RWPE2 (cell line): ENCODE results near the gene DDX28.

ENCODE experiments used
- ATAC-seq: fragments of 200-7000 bp; cut with Tn5 transposase; 3 replicates; pipeline ENCODE4 v1.9.1; 2021; ENCODE audit warnings: low read depth
- DNase-seq: peaks from one replicate; pipeline ENCODE4 v3.0.0-alpha.2; 2020; ENCODE audit warnings: low spot score
- H3K27ac ChIP-seq: fragments of 450-650 bp; 2 replicates; pipeline ENCODE4 v1.5.1; 2017; ENCODE audit warnings: mild to moderate bottlenecking; ENCODE audit not compliant: poor library complexity, severe bottlenecking
- H3K27me3 ChIP-seq: fragments of 250-450 bp; sonication (Bioruptor Pico); 2 replicates; pipeline ENCODE4 v1.5.1; 2021; ENCODE audit warnings: mild to moderate bottlenecking, moderate library complexity; ENCODE audit not compliant: insufficient read depth, poor library complexity, severe bottlenecking
- H3K36me3 ChIP-seq: fragments of 250-450 bp; sonication (Bioruptor Pico); 2 replicates; pipeline ENCODE4 v1.5.1; 2020; ENCODE audit warnings: low read depth, mild to moderate bottlenecking, moderate library complexity
- H3K4me1 ChIP-seq: fragments of 250-450 bp; sonication (Bioruptor Pico); 2 replicates; pipeline ENCODE4 v1.5.1; 2021; ENCODE audit warnings: mild to moderate bottlenecking, moderate library complexity; ENCODE audit not compliant: insufficient read depth, poor library complexity, severe bottlenecking
- H3K4me3 ChIP-seq: fragments of 250-450 bp; sonication (Bioruptor Pico); 2 replicates; pipeline ENCODE4 v1.5.1; 2021; ENCODE audit warnings: mild to moderate bottlenecking, moderate library complexity; ENCODE audit not compliant: severe bottlenecking
- H3K9me3 ChIP-seq: fragments of 250-450 bp; sonication (Bioruptor Pico); 2 replicates; pipeline ENCODE4 v1.5.1; 2021; ENCODE audit warnings: mild to moderate bottlenecking, moderate library complexity; ENCODE audit not compliant: severe bottlenecking
- CTCF ChIP-seq: fragments of 450-650 bp; IDR thresholded peaks from one replicate; pipeline ENCODE4 v1.5.1; 2017; ENCODE audit warnings: mild to moderate bottlenecking, moderate library complexity; ENCODE audit not compliant: poor library complexity, severe bottlenecking

Gene DDX28

GRCh38 chr16:68028996-68029395, 6.0 kb upstream of the DDX28 start:
- Histone ChIP-seq H3K4me3 (no peak overlapping the region), H3K27me3 (no peaks in the 10 kb centered on the region), H3K36me3 (peaks cover 47% of the 10 kb centered on the region), H3K4me1 (peaks cover 12% of the 10 kb centered on the region), H3K27ac (no peak overlapping the region), H3K9me3 (no peaks in the 10 kb centered on the region)
- DNase-seq (no peak), ATAC-seq (no peak)
- no peak for TF ChIP-seq CTCF

GRCh38 chr16:68022278-68022727, 729 bp downstream of the DDX28 start:
- no peak for TF ChIP-seq CTCF
- no peak for DNase-seq
- peak; percentile 6; the same call in 1 of the 3 replicates for ATAC-seq
- Histone ChIP-seq H3K4me1 (peaks cover 8% of the 10 kb centered on the region), H3K27me3 (no peaks in the 10 kb centered on the region), H3K9me3 (no peaks in the 10 kb centered on the region), H3K27ac (peak overlapping the region; percentile 41), H3K4me3 (peak overlapping the region; percentile 87), H3K36me3 (peaks cover 31% of the 10 kb centered on the region)

GRCh38 chr16:68021490-68021889, 1.5 kb downstream of the DDX28 start:
- TF ChIP-seq CTCF, result no peak
- H3K4me3 ChIP-seq, result no peak overlapping the region
- no peak for ATAC-seq

GRCh38 chr16:68019167-68019680, 3.8 kb downstream of the DDX28 start:
- peaks cover 6% of the 10 kb centered on the region for H3K4me1 ChIP-seq
- H3K27me3 ChIP-seq, result no peaks in the 10 kb centered on the region
- H3K4me3 ChIP-seq, result no peak overlapping the region
- ATAC-seq (no peak), DNase-seq (no peak)
- H3K27ac ChIP-seq, result no peak overlapping the region
- H3K36me3 ChIP-seq, result peaks cover 12% of the 10 kb centered on the region
- TF ChIP-seq CTCF, result no peak
- H3K9me3 ChIP-seq, result no peaks in the 10 kb centered on the region

More at GRCh38 chr16:68021490-68021889, 1.5 kb downstream of the DDX28 start:
- no peak for DNase-seq
- Histone ChIP-seq H3K27ac (no peak overlapping the region), H3K36me3 (peaks cover 25% of the 10 kb centered on the region), H3K9me3 (no peaks in the 10 kb centered on the region), H3K27me3 (no peaks in the 10 kb centered on the region), H3K4me1 (peaks cover 8% of the 10 kb centered on the region)

- no peaks in the 10 kb centered on the region for H3K9me3 ChIP-seq
- TF ChIP-seq CTCF, result no peak
- no peak within 1 kb of the TSS for H3K4me3 ChIP-seq
- H3K4me1 ChIP-seq, result peaks cover 5% of the 10 kb centered on the region
- H3K27ac ChIP-seq, result no peak within 1 kb of the TSS
- H3K36me3 ChIP-seq, result no peaks in the 10 kb centered on the region
- DNase-seq (no peak), ATAC-seq (no peak)
- no peaks in the 10 kb centered on the region for H3K27me3 ChIP-seq
Measured at GRCh38 chr16:68015681-68016080, 7.4 kb downstream of the DDX28 start, which contains the start of gene DPEP2NB. DPEP2NB (minus strand) TSS chr16:68015911; CDS start chr16:68015770, 141 bp downstream.
